NCI-H524 treated with DMSO at 0.1 percent for 48 hours (cell line): ENCODE measurements around the gene HOXC5.

Experiments used
- DNase-seq: peaks from one replicate; lab custom pipeline; 2025; lab: John Stamatoyannopoulos, UW

Gene HOXC5

DNA sequence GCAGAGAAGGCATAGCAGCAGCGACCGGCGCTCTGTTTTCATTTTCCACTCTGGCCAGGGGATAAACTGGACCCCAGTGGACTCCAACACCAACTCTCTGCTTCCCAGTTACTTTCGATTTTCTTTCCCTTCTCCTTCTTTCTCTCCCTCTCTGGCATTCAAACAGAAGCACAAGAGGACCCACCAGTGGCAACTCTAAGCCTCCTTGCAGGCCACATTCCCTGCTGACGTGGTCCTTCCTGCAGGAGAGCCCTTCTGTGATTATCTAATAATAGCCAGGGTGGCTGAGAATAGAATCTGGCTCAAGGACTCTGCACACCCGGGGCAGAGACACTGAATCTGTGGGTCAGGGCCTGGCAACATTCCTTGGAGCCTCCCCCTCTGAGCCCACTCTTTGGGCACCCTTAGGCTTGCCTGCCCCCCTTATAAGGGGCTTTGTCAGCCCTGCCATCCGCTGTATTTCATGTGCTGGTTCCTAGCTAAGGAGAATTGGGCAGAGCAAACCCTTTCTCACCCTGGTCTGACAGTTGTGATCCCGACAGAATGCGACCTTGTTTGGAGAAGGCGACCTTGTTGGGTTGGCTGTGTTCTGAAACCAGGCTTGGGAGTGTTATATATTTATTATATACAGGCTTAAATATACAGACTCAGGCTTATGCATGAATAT is 12.8 kb upstream of the HOXC5 start:
- no peak for DNase-seq

DNA sequence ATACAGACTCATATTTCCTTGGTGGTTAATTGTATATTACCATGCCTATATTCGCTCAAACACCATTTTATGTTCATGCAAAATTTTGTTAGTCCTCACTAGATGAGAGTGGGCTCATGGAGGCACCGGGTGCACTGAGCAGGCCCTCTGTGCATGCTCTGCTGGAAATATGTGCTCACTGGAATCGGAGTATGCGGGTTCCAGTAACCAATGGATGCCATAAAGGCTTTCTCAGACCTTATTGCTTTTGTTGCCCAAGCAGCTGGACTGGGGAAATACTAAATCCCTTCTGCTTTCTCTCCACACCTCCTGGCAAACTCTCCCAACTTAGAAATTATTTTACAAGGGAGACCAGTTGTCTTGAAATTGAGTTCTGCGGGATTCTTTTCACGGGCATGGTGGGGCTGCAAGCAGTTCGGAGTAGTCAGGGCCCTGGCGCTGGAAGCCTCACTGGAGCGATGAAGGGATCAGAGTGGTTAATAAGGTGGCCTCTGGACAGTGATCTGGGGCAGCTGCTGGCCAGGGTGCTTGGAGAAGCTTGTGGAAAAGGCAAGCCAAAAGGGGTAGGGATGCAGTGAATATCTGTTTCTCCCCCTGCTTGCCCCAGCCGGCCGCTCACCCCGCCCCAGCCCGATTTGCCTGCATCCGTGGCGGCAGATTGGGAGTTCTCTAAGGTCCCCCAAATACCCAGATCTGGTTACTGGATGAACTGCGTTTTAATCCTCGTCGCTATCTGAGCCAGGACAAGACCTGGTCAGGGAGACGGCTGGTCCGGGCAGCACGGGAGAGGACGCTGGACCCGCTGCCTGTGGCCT is 12.1 kb upstream of the HOXC5 start:
- DNase-seq, result no peak

GRCh38 chr12:54021432-54022013 is 11.3 kb upstream of the HOXC5 start:
- DNase-seq, result no peak

GRCh38 chr12:54022960-54023884 is 9.6 kb upstream of the HOXC5 start:
- no peak for DNase-seq

GRCh38 chr12:54024127-54024526 is 8.7 kb upstream of the HOXC5 start:
- no peak for DNase-seq

- no peak for DNase-seq
Measured at GRCh38 chr12:54024581-54025305, 8.1 kb upstream of the HOXC5 start.

DNA sequence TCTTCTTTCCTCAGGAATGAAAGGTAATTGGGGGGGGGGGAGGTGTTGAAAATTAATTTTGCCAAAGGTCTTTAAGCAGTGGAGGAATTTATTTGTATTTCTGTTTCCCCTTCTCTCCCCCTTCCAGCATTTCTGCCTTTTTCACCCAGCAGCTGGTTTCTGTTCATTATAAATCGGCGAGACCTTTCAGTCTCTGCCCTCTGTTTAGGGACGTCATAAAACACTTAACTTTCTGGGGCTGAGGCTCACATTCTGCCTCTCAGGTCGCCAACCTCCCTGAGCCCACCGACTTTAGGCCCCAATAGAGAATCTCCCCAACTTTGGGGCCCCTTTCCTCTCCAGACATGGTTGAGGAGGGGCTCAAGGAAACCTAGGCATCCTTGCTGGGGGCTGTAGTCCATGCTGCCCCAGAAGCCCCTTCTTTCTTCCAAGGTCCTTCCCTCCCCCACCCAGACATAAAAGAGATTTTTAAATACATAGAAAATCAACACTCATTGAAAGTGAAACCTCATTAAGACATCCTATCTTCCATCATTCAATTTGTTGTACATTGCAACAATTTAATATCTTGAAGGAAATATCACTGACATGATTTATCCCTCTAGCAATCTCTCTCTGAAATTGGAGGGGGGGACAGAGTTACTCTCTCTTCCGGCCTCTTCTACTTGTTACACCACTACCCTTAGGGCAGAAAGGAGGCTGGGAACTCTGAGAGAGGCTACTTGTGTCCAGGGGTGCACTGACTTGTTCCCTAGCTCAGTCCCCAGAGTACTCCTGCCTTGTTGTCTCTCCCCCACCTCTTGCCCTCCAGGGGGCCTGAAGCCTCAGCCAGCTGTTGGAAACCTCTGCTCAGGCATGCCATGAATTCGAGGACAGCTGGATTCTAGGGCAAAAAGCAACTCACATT is 7.1 kb upstream of the HOXC5 start:
- DNase-seq, result no peak

DNA sequence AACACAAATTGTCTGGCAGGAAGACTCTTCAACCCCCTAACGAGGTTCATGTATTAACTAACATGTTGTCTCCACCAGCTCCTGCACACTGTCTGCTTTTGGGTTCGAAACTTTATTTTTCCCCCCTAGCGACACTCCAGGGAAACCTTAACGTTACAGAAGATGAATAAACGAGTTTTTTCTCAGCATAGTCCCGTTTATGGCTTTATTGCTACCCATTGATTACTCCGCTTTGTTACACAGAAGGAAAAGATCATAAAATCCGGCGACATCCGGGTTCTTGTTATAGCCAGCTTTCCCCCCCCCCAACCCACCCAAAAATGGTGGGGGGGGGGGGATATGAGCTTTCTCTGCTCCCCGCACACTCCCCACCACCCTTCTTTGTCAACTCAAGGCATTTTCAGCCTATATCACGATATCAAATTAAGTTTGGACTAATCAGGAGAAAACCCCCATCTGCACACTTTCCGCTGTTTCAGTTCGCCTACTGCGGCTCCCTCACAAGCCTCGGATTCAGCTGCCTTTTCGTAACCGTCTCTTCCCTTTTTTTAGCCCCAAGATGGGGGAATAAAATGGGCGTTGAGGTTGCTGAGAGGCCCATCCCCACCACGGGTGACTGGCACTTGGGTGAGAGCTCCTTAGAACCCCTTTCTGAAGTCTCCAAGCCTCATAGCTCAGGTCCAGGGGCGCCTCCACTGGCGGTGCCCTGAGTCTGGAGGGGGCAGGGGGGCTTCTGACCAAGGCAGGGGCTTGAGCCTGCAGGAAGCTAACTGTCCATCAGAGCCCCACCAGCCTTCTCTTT is 6.0 kb upstream of the HOXC5 start:
- no peak for DNase-seq

DNA sequence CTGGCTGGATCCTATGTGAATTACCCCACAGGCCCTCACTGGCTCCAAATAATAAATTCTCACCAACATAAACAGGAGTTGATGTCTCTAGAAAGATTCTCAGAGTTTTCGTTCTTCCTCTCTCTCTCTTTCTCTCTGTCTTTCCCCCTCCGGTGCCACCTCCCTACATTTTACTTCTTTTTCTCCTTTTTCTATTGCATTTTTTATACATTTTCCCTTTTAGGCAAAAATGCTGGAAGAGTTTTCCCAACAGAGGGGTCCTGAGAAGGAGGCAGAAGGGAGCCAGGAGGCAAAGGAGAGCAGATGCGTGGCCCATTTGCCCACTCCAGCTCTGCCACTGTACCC is 5.4 kb upstream of the HOXC5 start:
- no peak for DNase-seq

GRCh38 chr12:54028314-54029201 is 4.3 kb upstream of the HOXC5 start, which contains the start of gene HOXC6:
Gene HOXC6 (plus strand): TSS chr12:54028440. CDS start chr12:54028522, 82 bp downstream.
- no peak for DNase-seq

- DNase-seq, result no peak
Measured at GRCh38 chr12:54029529-54030441, 3.1 kb upstream of the HOXC5 start.

- no peak for DNase-seq
Measured at GRCh38 chr12:54030442-54030801, 2.4 kb upstream of the HOXC5 start.

- no peak for DNase-seq
Measured at GRCh38 chr12:54030889-54031471, 1.9 kb upstream of the HOXC5 start.

- no peak for DNase-seq
Measured at GRCh38 chr12:54031480-54031879, 1.4 kb upstream of the HOXC5 start.

GRCh38 chr12:54032086-54032619 is 697 bp upstream of the HOXC5 start:
- DNase-seq, result no peak

DNA sequence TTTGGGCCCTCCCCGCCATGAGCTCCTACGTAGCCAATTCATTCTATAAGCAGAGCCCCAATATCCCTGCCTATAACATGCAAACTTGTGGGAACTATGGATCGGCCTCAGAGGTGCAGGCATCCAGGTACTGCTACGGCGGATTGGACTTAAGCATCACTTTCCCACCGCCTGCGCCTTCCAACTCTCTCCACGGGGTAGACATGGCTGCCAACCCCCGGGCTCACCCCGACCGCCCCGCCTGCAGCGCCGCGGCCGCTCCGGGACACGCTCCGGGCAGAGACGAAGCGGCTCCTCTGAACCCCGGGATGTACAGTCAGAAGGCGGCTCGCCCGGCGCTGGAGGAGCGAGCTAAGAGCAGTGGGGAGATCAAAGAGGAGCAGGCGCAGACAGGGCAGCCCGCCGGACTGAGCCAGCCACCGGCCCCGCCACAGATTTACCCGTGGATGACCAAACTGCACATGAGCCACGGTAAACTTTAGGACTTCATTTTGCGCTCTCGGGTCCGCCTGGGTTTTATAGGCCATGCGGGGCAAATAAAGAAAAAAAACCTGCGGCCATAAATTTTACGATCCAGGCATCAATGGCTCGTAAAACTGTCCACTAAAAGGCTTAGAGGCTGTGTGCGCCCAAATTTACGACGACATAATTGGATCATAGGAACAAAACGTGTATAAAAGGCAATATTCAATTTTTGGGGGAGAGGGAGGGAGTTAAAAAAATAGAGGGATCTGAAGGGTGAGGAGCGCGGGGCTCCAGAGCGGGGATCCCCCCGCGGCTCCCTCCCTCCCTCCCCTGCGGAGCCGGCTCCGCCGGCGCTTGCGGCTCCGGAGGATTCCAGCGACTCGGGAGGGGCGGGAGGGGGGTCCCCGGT is 493 bp downstream of the HOXC5 start:
- no peak for DNase-seq
